HepG2 (cell line): ENCODE data around the gene LRRC17. TPM values are rescaled to one million over a fixed set of nuclear protein-coding genes. Genes with fewer than 3 reads are reported as not detected.
A peak's percentile ranks its signal among the peaks of the same experiment; 100 is the strongest.

Experiments used
- ATAC-seq: fragments of 200-7000 bp; cut with Tn5 transposase; 3 replicates; pipeline ENCODE4 v1.9.1; 2020; ENCODE audit warnings: mild to moderate bottlenecking, moderate library complexity
- BruUV-seq: library from RNA; stranded (reverse); fragments of 400-500 nt; replicated peaks from 2 replicates; lab custom pipeline; 2021; lab: Mats Ljungman, UMichigan
- CTCF ChIA-PET: fragments of 300-600 bp; formaldehyde crosslinking; extraction: SDS; loops from one replicate; lab custom pipeline; 2021; ENCODE audit warnings: low total read pairs, inconsistent platforms, low intra/inter-chr PET ratio; lab: Yijun Ruan, JAX
- POLR2A ChIA-PET: fragments of 350-600 bp; sonication (Branson Sonifier 250); formaldehyde crosslinking; loops from one replicate; lab custom pipeline; 2020; ENCODE audit warnings: antibody characterized with exemption, inconsistent platforms; lab: Yijun Ruan, JAX
- DNase-seq: peaks from one replicate; pipeline ENCODE4 v3.0.0-alpha.2; 2015; ENCODE audit warnings: low spot score
- FAIRE-seq: peaks from 3 replicates; lab custom pipeline; 2011; peaks lifted over from hg19 to GRCh38; lab: Jason Lieb, UNC
- H2AFZ ChIP-seq: one replicate; pipeline ENCODE4 v1.6.1; 2011; ENCODE audit warnings: low read length, inconsistent platforms
- H3K27ac ChIP-seq: fragments of 300-600 bp; 3 replicates; pipeline ENCODE4 v1.8.0; 2011; ENCODE audit warnings: mixed run types, mild to moderate bottlenecking, mixed read lengths, low read length, inconsistent platforms; ENCODE audit not compliant: insufficient read depth; ENCODE audit errors: extremely low read length
- H3K27me3 ChIP-seq, 2 experiments: fragments of 200-600 bp in 1 of 2; 2 replicates in 1 of 2; 3 replicates in 1 of 2; pipeline versions ENCODE4 v1.6.0 to v1.8.0; 2011; ENCODE audit warnings: low read length in 2 of 2, mild to moderate bottlenecking in 2 of 2, moderate library complexity in 2 of 2, inconsistent platforms in 1 of 2; ENCODE audit not compliant: insufficient read depth in 2 of 2, control insufficient read depth in 1 of 2
- H3K36me3 ChIP-seq, 2 experiments: fragments of 200-600 bp in 1 of 2; replicated peaks in 1 of 2; 2 replicates in 1 of 2; 3 replicates in 1 of 2; pipeline versions ENCODE4 v1.5.1 to v1.8.0; 2011; ENCODE audit warnings: low read length in 2 of 2, inconsistent platforms in 1 of 2; ENCODE audit not compliant: insufficient read depth in 2 of 2, control insufficient read depth in 1 of 2
- H3K4me1 ChIP-seq: 2 replicates; pipeline ENCODE4 v1.5.1; 2012; ENCODE audit warnings: low read length, inconsistent platforms; ENCODE audit not compliant: insufficient read depth
- H3K4me2 ChIP-seq: 2 replicates; pipeline ENCODE4 v1.6.0; 2011; ENCODE audit warnings: low read depth, low read length, inconsistent platforms
- H3K4me3 ChIP-seq, 3 experiments: fragments of 200-600 bp in 1 of 3; sonication (generic), shearing (Covaris generic) in 1 of 3; replicated peaks in 1 of 3; 2 replicates each; pipeline ENCODE4 v1.5.1; 2011 to 2016; ENCODE audit warnings: low read length in 3 of 3, inconsistent platforms in 2 of 3, low read depth in 2 of 3, mild to moderate bottlenecking in 2 of 3, control low read depth in 1 of 3, mixed read lengths in 1 of 3; ENCODE audit not compliant: insufficient read depth in 1 of 3
- H3K79me2 ChIP-seq: one replicate; pipeline ENCODE4 v1.6.1; 2011; ENCODE audit warnings: low read length, inconsistent platforms; ENCODE audit not compliant: insufficient read depth
- H3K9ac ChIP-seq: 2 replicates; pipeline ENCODE4 v1.6.0; 2011; ENCODE audit warnings: mild to moderate bottlenecking, low read depth, low read length, inconsistent platforms; ENCODE audit not compliant: insufficient read depth
- H3K9me3 ChIP-seq: 2 replicates; pipeline ENCODE4 v1.5.1; 2012; ENCODE audit warnings: mild to moderate bottlenecking, low read length
- H4K20me1 ChIP-seq: 2 replicates; pipeline ENCODE4 v1.6.0; 2011; ENCODE audit warnings: inconsistent platforms, mild to moderate bottlenecking, low read length, moderate library complexity; ENCODE audit not compliant: insufficient read depth
- ELF3 ChIP-seq: IDR thresholded peaks from 2 replicates; pipeline ENCODE4 v1.6.1; 2016; ENCODE audit warnings: missing genetic modification reagents, missing compliant biosample characterization
- FOXA3 ChIP-seq: IDR thresholded peaks from 2 replicates; pipeline ENCODE4 v1.6.1; 2016; ENCODE audit warnings: missing genetic modification reagents, missing compliant biosample characterization
- GZF1 ChIP-seq: sonication (generic); formaldehyde crosslinking; IDR thresholded peaks from 2 replicates; pipeline ENCODE4 v1.5.1; 2020; ENCODE audit warnings: mild to moderate bottlenecking, missing genetic modification reagents
- KDM5A ChIP-seq: fragments of 200-600 bp; sonication (generic); IDR thresholded peaks from 2 replicates; pipeline ENCODE4 v1.7.0; 2018; ENCODE audit warnings: antibody characterized with exemption, mild to moderate bottlenecking, low read length, borderline replicate concordance
- KLF6 ChIP-seq: IDR thresholded peaks from 2 replicates; pipeline ENCODE4 v1.8.0; 2016; ENCODE audit warnings: missing biosample characterization, missing genetic modification reagents
- MAFF ChIP-seq: IDR thresholded peaks from 2 replicates; pipeline ENCODE4 v1.6.1; 2011; ENCODE audit warnings: low read depth, low read length, improper control_type of control experiment
- MIER3 ChIP-seq: IDR thresholded peaks from 2 replicates; pipeline ENCODE4 v1.6.1; 2016; ENCODE audit warnings: missing compliant biosample characterization, borderline replicate concordance
- MIXL1 ChIP-seq: IDR thresholded peaks from 2 replicates; pipeline ENCODE4 v1.6.1; 2016
- MYC ChIP-seq: sonication (generic); formaldehyde crosslinking; IDR thresholded peaks from 2 replicates; pipeline ENCODE4 v1.9.0; 2021; ENCODE audit warnings: missing genetic modification reagents, borderline replicate concordance
- ONECUT2 ChIP-seq: sonication (generic); formaldehyde crosslinking; IDR thresholded peaks from 2 replicates; pipeline ENCODE4 v1.4.0; 2020; ENCODE audit warnings: missing genetic modification reagents
- PHF21A ChIP-seq: sonication (generic); formaldehyde crosslinking; IDR thresholded peaks from 2 replicates; pipeline ENCODE4 v1.5.0; 2020; ENCODE audit warnings: mild to moderate bottlenecking, missing genetic modification reagents
- TEAD2 ChIP-seq: sonication (generic); formaldehyde crosslinking; IDR thresholded peaks from 2 replicates; pipeline ENCODE4 v1.9.0; 2021; ENCODE audit warnings: missing genetic modification reagents
- ZNF432 ChIP-seq: sonication (generic); formaldehyde crosslinking; IDR thresholded peaks from 2 replicates; pipeline ENCODE4 v1.5.0; 2020; ENCODE audit warnings: missing genetic modification reagents, mild to moderate bottlenecking, borderline replicate concordance
- ZNF441 ChIP-seq: sonication (generic); formaldehyde crosslinking; IDR thresholded peaks from 2 replicates; pipeline ENCODE4 v1.7.0; 2021; ENCODE audit warnings: missing genetic modification reagents, borderline replicate concordance
- ZNF678 ChIP-seq: sonication (generic); formaldehyde crosslinking; IDR thresholded peaks from 2 replicates; pipeline ENCODE4 v1.4.0; 2020; ENCODE audit warnings: mild to moderate bottlenecking, missing genetic modification reagents
- WGBS: methylation state at CpG from one replicate; pipeline ENCODE4 v1.1.6; 2017; ENCODE audit warnings: low lambda C conversion rate; 5-methylcytosine and 5-hydroxymethylcytosine counted together
- in situ Hi-C: cut with HindIII; loops from 2 replicates; pipeline ENCODE4 v1.10.0; 2017; ENCODE audit warnings: low pct_unique_long_range_greater_than_20kb; ENCODE audit not compliant: extremely low pct_ligation_motif_present
- intact Hi-C: fragments of 100-400 bp; cut with micrococcal nuclease; formaldehyde crosslinking; loops from one replicate; pipeline ENCODE4 v1.10.0; 2022; ENCODE audit not compliant: unreplicated experiment
- polyA plus RNA-seq, 8 experiments: library from polyadenylated mRNA; depleted of rRNA in 3 of 8; stranded (reverse) in 7 of 8; unstranded in 1 of 8; fragments of >200 nt; fragmentation: Illumina TruSeq in 4 of 8; extraction: Trizol in 4 of 8; gene quantifications; 2 replicates each; pipeline versions ENCODE4 v1.2.1 to v1.2.3, GENCODE V29; 2011 to 2016; ENCODE audit warnings: low read depth in 4 of 8, missing spikeins in 1 of 8, mixed read lengths in 1 of 8; ENCODE audit not compliant: insufficient read depth in 1 of 8
- total RNA-seq, 5 experiments: library from RNA; depleted of rRNA; stranded (reverse); fragments of >200 nt; fragmentation: Illumina TruSeq; extraction: Trizol; gene quantifications; 2 replicates each; pipeline ENCODE4 v1.2.3, GENCODE V29; 2016; ENCODE audit warnings: low read depth in 1 of 5
- TF ChIP-seq, protein P1 (sequence below): fragments of 450-650 bp; IDR thresholded peaks from 2 replicates; pipeline ENCODE4 v1.6.1; 2017
- TF ChIP-seq, protein P2 (sequence below): sonication (generic); formaldehyde crosslinking; IDR thresholded peaks from 2 replicates; pipeline ENCODE4 v1.5.0; 2020; ENCODE audit warnings: mild to moderate bottlenecking, missing genetic modification reagents, moderate library complexity
- TF ChIP-seq, protein P3 (sequence below): IDR thresholded peaks from 2 replicates; pipeline ENCODE4 v1.6.1; 2016; ENCODE audit warnings: control low read depth
- TF ChIP-seq, protein P4 (sequence below): sonication (generic); formaldehyde crosslinking; IDR thresholded peaks from 2 replicates; pipeline ENCODE4 v1.8.0; 2022; ENCODE audit warnings: missing genetic modification reagents, mild to moderate bottlenecking, borderline replicate concordance

The LRRC17 gene
- total and polyA plus RNA-seq, 2 of the 13 experiments (the other 11 are each of a cell fraction or from before 2014, with no cell fraction given): 0.20 to 0.66 TPM

DNA sequence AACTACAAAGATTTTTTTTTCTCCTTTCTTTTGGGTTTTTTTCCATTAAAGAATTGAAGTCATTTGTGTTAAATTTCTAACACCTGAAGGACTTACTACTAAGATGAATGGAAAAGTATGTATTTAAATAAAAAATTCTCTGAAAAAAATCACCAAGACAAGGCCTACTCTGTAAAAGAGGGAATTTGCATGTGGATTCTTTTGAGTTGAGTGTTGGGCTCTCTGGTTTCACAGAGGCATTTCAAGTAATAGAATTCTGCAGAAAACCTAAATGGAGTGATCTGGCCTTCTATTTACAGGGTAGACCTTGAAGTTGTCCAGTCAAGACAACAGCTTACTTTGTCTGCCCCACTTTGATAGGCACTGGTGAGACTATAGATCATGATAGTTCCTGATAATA, 4.1 kb downstream of the LRRC17 start (continued):
- TF ChIP-seq, protein P1, sequence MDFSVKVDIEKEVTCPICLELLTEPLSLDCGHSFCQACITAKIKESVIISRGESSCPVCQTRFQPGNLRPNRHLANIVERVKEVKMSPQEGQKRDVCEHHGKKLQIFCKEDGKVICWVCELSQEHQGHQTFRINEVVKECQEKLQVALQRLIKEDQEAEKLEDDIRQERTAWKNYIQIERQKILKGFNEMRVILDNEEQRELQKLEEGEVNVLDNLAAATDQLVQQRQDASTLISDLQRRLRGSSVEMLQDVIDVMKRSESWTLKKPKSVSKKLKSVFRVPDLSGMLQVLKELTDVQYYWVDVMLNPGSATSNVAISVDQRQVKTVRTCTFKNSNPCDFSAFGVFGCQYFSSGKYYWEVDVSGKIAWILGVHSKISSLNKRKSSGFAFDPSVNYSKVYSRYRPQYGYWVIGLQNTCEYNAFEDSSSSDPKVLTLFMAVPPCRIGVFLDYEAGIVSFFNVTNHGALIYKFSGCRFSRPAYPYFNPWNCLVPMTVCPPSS: no peak

DNA sequence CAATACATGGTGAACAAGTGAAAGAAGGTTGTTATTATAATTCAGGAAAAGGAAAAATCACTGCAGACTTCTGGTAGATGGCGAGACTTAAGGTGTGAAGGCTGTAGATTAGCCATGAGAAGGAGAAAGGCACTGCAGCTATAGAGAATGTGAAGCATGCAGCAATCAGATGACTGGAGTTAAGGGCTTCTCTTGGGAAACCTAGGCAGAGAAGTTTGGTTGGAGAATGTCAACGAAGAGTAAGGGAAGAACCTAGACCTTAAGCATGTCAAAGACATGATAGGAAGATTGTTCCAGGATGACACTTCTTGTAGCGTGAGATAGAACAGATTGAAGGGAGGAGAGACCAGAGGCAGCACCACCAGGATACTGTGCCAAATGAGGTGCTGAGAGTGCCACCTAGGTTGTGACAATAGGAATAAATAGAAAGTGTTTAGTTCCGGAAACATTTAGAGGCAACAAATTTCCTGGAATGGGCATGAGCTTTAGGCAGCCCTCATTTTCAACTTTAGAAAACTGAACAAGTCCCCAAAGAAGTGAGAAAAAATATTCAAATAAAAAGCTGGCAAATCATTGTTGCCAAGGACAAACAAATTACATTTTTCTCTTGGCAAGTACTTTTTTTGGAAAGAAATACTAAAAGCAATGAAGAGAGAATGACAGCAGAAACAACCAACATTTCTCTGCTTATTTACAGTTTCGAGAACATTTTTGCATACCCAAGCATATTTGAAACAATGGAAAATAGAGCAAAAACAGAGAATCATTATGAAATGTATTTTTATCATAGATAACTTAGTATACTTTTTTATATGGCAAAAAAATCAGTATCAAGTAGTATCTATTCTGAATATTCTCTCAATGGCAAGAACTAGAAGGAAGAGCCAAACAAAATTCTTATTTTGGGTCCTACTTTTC, 4.9 kb downstream of the LRRC17 start:
- peak; percentile 63; the same call in 1 of the 3 replicates for ATAC-seq
- CTCF ChIA-PET: no interaction called here
- no peak for TF ChIP-seq GZF1
- TF ChIP-seq MYC: no peak
- 0 out of 2 replicates have a peak, but pooled peaks have one; percentile 31 for TF ChIP-seq MIXL1 (CRISPR knock-in tag)
- TF ChIP-seq ONECUT2 (CRISPR knock-in tag): no peak
- TF ChIP-seq KLF6 (CRISPR knock-in tag): no peak
- TF ChIP-seq ELF3 (CRISPR knock-in tag): peak; percentile 58; the same call in 1 of the 2 replicates
- TF ChIP-seq ZNF432 (CRISPR knock-in tag): no peak
- TF ChIP-seq KDM5A: no peak
- TF ChIP-seq ZNF678 (CRISPR knock-in tag): no peak
- TF ChIP-seq MIER3: no peak
- TF ChIP-seq, protein P2, sequence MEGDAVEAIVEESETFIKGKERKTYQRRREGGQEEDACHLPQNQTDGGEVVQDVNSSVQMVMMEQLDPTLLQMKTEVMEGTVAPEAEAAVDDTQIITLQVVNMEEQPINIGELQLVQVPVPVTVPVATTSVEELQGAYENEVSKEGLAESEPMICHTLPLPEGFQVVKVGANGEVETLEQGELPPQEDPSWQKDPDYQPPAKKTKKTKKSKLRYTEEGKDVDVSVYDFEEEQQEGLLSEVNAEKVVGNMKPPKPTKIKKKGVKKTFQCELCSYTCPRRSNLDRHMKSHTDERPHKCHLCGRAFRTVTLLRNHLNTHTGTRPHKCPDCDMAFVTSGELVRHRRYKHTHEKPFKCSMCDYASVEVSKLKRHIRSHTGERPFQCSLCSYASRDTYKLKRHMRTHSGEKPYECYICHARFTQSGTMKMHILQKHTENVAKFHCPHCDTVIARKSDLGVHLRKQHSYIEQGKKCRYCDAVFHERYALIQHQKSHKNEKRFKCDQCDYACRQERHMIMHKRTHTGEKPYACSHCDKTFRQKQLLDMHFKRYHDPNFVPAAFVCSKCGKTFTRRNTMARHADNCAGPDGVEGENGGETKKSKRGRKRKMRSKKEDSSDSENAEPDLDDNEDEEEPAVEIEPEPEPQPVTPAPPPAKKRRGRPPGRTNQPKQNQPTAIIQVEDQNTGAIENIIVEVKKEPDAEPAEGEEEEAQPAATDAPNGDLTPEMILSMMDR (CRISPR knock-in tag): peak; percentile 61
- TF ChIP-seq, protein P3, sequence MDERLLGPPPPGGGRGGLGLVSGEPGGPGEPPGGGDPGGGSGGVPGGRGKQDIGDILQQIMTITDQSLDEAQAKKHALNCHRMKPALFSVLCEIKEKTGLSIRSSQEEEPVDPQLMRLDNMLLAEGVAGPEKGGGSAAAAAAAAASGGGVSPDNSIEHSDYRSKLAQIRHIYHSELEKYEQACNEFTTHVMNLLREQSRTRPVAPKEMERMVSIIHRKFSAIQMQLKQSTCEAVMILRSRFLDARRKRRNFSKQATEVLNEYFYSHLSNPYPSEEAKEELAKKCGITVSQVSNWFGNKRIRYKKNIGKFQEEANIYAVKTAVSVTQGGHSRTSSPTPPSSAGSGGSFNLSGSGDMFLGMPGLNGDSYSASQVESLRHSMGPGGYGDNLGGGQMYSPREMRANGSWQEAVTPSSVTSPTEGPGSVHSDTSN (CRISPR knock-in tag): no peak
- TF ChIP-seq MAFF: peak; percentile 58; the same call in 1 of the 2 replicates
- 0 out of 2 replicates have a peak, but pooled peaks have one; percentile 39 for TF ChIP-seq ZNF441 (CRISPR knock-in tag)
- no peak for TF ChIP-seq PHF21A (CRISPR knock-in tag)
- no peak for TF ChIP-seq FOXA3 (CRISPR knock-in tag)
- no peak for TF ChIP-seq TEAD2
- TF ChIP-seq, protein P4, sequence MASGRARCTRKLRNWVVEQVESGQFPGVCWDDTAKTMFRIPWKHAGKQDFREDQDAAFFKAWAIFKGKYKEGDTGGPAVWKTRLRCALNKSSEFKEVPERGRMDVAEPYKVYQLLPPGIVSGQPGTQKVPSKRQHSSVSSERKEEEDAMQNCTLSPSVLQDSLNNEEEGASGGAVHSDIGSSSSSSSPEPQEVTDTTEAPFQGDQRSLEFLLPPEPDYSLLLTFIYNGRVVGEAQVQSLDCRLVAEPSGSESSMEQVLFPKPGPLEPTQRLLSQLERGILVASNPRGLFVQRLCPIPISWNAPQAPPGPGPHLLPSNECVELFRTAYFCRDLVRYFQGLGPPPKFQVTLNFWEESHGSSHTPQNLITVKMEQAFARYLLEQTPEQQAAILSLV (CRISPR knock-in tag): no peak

More for the DNA sequence above, 4.9 kb downstream of the LRRC17 start:
- Histone ChIP-seq H3K9ac (no peak overlapping the region), H4K20me1 (no peaks in the 10 kb centered on the region), H3K4me1 (no peaks in the 10 kb centered on the region), H3K27ac (no peak overlapping the region), H3K9me3 (no peaks in the 10 kb centered on the region), H3K4me2 (no peak overlapping the region), H3K36me3 (no peaks in the 10 kb centered on the region), H3K79me2 (no peaks in the 10 kb centered on the region), H2AFZ (no peak overlapping the region), H3K27me3 (no peaks in the 10 kb centered on the region), H3K4me3 (no peak overlapping the region)
- BruUV-seq: no TSS peak
- in situ Hi-C loops (no loop called here), intact Hi-C loops (no loop called here)
- POLR2A ChIA-PET: no interaction called here
- DNase-seq: no peak
- peak; percentile 53 for FAIRE-seq
- 34% methylated on average over 5 of the region's 5 CpGs for WGBS
